Upper lobe of right lung (tissue), 1 donor: ENCODE results near the gene THAP3. TPM values are rescaled to one million over a fixed set of nuclear protein-coding genes. Genes with fewer than 3 reads are reported as not detected.

ENCODE experiments used
- ATAC-seq: fragments of 200-7000 bp; cut with Tn5 transposase; one replicate; pipeline ENCODE4 v1.9.1; 2020; ENCODE audit warnings: mild to moderate bottlenecking, moderate library complexity
- DNase-seq: peaks from one replicate; pipeline ENCODE4 v3.0.0-alpha.2; 2020
- H3K27ac ChIP-seq: fragments of 200-600 bp; one replicate; pipeline ENCODE4 v1.8.0; 2022
- H3K27me3 ChIP-seq: fragments of 200-600 bp; one replicate; pipeline ENCODE4 v1.8.0; 2022; ENCODE audit warnings: mild to moderate bottlenecking
- H3K36me3 ChIP-seq: fragments of 200-600 bp; one replicate; pipeline ENCODE4 v1.8.0; 2022
- H3K4me1 ChIP-seq: fragments of 200-600 bp; one replicate; pipeline ENCODE4 v1.8.0; 2022
- H3K4me3 ChIP-seq: fragments of 200-600 bp; one replicate; pipeline ENCODE4 v1.8.0; 2022; ENCODE audit warnings: mild to moderate bottlenecking
- H3K9me3 ChIP-seq: fragments of 200-600 bp; one replicate; pipeline ENCODE4 v1.8.0; 2022
- CTCF ChIP-seq: fragments of 200-600 bp; IDR thresholded peaks from one replicate; pipeline ENCODE4 v1.8.0; 2022; ENCODE audit warnings: antibody characterized with exemption
- intact Hi-C: fragments of 100-400 bp; cut with DNase I; formaldehyde crosslinking; loops from one replicate; pipeline ENCODE4 v1.11.0; 2022
- total RNA-seq: library from RNA; stranded (reverse); fragmentation: NEBNext Ultra II Directional; extraction: Animal tissue kit (Norgen Biotek cat#: 25700); gene quantifications from one replicate; pipeline ENCODE4 v1.2.1, GENCODE V29; 2021
- donor health status: DM: no; HTN: yes; CAD: no; lungs with severe emphysema.

Gene THAP3
- total RNA-seq, 1 donor from 2014 or later: 15.3 TPM

- H3K9me3 ChIP-seq: no peaks in the 10 kb centered on the region
- ATAC-seq: no peak
- H3K36me3 ChIP-seq: peaks cover 55% of the 10 kb centered on the region
- H3K27me3 ChIP-seq: no peaks in the 10 kb centered on the region
- peaks cover 21% of the 10 kb centered on the region for H3K4me1 ChIP-seq
- H3K4me3 ChIP-seq: no peak overlapping the region
- intact Hi-C loops: no loop called here
- no peak for TF ChIP-seq CTCF
- DNase-seq: no peak
- no peak overlapping the region for H3K27ac ChIP-seq
These were observed 3.3 kb downstream of the THAP3 start for GRCh38 chr1:6627841-6628545.

GRCh38 chr1:6628971-6629479, 4.4 kb downstream of the THAP3 start:
- Histone ChIP-seq H3K4me1 (peaks cover 21% of the 10 kb centered on the region), H3K27me3 (no peaks in the 10 kb centered on the region), H3K4me3 (no peak overlapping the region), H3K27ac (no peak overlapping the region), H3K36me3 (peaks cover 58% of the 10 kb centered on the region), H3K9me3 (no peaks in the 10 kb centered on the region)
- intact Hi-C loops: no loop called here
- ATAC-seq: no peak
- DNase-seq: no peak
- no peak for TF ChIP-seq CTCF

GRCh38 chr1:6630027-6630426, 5.4 kb downstream of the THAP3 start:
- DNase-seq (no peak), ATAC-seq (no peak)
- Histone ChIP-seq H3K4me1 (peaks cover 16% of the 10 kb centered on the region), H3K27me3 (no peaks in the 10 kb centered on the region), H3K36me3 (peaks cover 68% of the 10 kb centered on the region), H3K27ac (no peak overlapping the region), H3K9me3 (no peaks in the 10 kb centered on the region), H3K4me3 (no peak overlapping the region)
- no peak for TF ChIP-seq CTCF
- intact Hi-C loops: no loop called here

- peaks cover 76% of the 10 kb centered on the region for H3K36me3 ChIP-seq
- intact Hi-C loops: no loop called here
These were observed 6.4 kb downstream of the THAP3 start for GRCh38 chr1:6631058-6631457.

GRCh38 chr1:6632588-6633514, 8.2 kb downstream of the THAP3 start:
- Histone ChIP-seq H3K27me3 (no peaks in the 10 kb centered on the region), H3K9me3 (no peaks in the 10 kb centered on the region), H3K27ac (no peak overlapping the region), H3K4me3 (no peak overlapping the region), H3K36me3 (peaks cover 93% of the 10 kb centered on the region), H3K4me1 (no peaks in the 10 kb centered on the region)
- intact Hi-C loops: no loop called here
- ATAC-seq: no peak
- no peak for DNase-seq
- TF ChIP-seq CTCF: no peak

More at GRCh38 chr1:6631058-6631457, 6.4 kb downstream of the THAP3 start:
- no peak overlapping the region for H3K27ac ChIP-seq
- DNase-seq (no peak), ATAC-seq (no peak)
- no peak for TF ChIP-seq CTCF
- H3K4me3 ChIP-seq: no peak overlapping the region
- peaks cover 13% of the 10 kb centered on the region for H3K4me1 ChIP-seq
- no peaks in the 10 kb centered on the region for H3K27me3 ChIP-seq
- H3K9me3 ChIP-seq: no peaks in the 10 kb centered on the region
